KBM-7 (cell line): ENCODE data around the gene CATSPERE.
A peak's percentile ranks its signal among the peaks of the same experiment; 100 is the strongest.
"Not testable (repeated sequence)": the region's sequence is repeated elsewhere in the genome, so short reads cannot be mapped to it uniquely, and the experiment has no call there.

Experiments
- DNase-seq: peaks from one replicate; pipeline ENCODE4 v3.0.0-alpha.2; 2015
- in situ Hi-C: fragments of 300-500 bp; cut with MboI; formaldehyde crosslinking; loops from 2 replicates; pipeline ENCODE4 v1.14.3; 2020; ENCODE audit warnings: low sequenced_read_pairs, low pct_unique_long_range_greater_than_20kb, mixed read lengths

The CATSPERE gene

GRCh38 chr1:244445320-244446181, 15.5 kb upstream of the CATSPERE start:
- DNase-seq, result no peak
- in situ Hi-C loops, result no loop called here

- no peak for DNase-seq
- in situ Hi-C loops, result no loop called here
These were observed 14.0 kb upstream of the CATSPERE start for GRCh38 chr1:244447024-244447423.

DNA sequence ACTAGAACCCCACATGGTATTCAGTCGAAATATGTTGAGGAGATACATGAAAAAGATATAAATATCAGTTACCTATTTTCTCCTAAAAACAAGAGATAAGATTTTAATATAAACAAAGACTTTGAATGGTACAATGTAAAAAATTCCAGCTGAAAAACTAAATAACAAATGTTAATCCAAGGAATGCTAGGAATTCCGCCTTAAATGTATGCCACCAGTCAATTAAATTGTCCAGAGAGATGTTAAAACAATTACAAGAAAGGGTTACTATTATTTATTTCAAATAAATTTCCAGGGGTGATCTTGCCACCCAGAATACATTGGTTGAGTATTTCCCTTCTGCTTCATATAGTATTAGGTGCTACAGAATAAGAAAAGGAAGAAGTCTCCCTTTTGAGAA, 13.5 kb upstream of the CATSPERE start:
- no peak for DNase-seq
- in situ Hi-C loops, result no loop called here

- in situ Hi-C loops, result no loop called here
- DNase-seq, result no peak
These were observed 12.6 kb upstream of the CATSPERE start for GRCh38 chr1:244448279-244449036.

DNA sequence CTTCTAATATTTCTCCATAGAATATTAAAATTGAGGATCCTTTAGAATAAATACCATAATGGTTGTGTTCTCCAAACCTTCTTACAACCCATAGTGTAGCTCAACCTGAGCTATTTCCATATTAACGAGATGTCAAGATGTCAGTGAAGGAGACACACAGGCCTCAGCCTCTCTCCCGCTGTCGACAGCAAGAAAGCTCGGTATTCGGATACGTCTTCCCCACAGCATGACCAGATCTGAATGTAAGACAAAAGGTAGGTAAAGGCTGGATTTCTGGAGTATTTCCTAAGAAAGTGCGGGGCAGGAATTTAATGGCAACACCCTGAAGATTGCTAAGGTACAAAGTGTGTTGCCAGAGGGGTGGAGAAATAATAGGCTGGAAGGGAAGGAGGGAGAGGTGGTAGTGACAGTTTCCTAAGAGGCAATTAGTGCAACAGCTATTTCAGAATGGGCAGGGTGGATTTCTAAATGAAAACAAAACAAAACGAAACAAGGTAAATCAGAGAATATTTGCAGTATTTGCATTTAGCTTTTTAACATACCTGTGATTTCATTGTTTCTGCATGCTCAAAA, 11.1 kb upstream of the CATSPERE start:
- in situ Hi-C loops, result no loop called here
- no peak for DNase-seq

GRCh38 chr1:244450597-244451538, 10.2 kb upstream of the CATSPERE start:
- in situ Hi-C loops, result no loop called here

GRCh38 chr1:244451539-244451950, 9.5 kb upstream of the CATSPERE start, which contains the start of gene ADSS2:
Gene ADSS2 (minus strand): TSS chr1:244451909. CDS start chr1:244451817, 92 bp downstream.
- in situ Hi-C loops, result no loop called here
- no peak for DNase-seq

More at GRCh38 chr1:244450597-244451538, 10.2 kb upstream of the CATSPERE start:
- DNase-seq, result peak; percentile 63

- in situ Hi-C loops, result no loop called here
- peak; percentile 100 for DNase-seq
These were observed 8.9 kb upstream of the CATSPERE start for GRCh38 chr1:244451951-244452795.

DNA sequence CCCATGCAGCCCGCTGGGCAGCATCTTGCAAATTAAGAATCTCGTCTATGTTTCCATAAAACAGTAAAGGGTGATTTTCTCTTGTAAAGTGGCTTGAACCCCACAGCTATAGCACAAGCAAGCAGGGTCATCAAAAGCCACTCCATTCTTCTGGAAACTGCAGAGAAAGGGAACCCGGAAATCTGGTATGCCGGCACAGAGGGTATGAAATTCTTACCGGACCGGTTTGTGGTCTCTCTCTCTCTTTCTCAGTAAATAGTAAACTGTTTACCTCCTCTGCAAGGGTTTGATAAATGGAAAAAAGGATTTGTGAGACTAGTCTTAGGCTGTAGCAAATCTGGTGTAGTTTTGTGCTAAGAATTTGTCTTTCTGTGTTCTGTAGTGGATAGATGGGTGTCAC, 6.7 kb upstream of the CATSPERE start:
- DNase-seq, result no peak
- in situ Hi-C loops, result no loop called here

- DNase-seq, result no peak
- in situ Hi-C loops, result no loop called here
These were observed 4.5 kb upstream of the CATSPERE start for GRCh38 chr1:244456586-244456985.

GRCh38 chr1:244458781-244459180, 2.3 kb upstream of the CATSPERE start:
- in situ Hi-C loops, result no loop called here
- no peak for DNase-seq

DNA sequence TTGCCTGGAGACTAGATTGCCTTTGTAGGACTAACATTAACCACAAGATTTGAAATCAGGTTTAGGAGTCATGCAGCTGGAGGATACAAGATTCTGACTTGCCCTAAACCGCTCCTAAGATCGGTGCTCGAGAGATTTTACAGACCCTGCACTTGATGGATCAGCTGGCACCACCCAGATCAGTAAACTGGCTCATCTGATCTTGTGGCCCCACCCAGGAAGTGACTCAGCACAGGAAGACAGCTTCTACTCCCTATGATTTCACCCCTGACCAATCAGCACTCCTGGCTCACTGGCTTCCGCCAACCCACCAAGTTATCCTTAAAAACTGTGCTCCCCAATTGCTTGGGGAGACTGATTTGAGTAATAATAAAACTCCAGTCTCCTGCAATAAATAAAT, 876 bp upstream of the CATSPERE start:
- in situ Hi-C loops, result no loop called here
- DNase-seq, result no peak

DNA sequence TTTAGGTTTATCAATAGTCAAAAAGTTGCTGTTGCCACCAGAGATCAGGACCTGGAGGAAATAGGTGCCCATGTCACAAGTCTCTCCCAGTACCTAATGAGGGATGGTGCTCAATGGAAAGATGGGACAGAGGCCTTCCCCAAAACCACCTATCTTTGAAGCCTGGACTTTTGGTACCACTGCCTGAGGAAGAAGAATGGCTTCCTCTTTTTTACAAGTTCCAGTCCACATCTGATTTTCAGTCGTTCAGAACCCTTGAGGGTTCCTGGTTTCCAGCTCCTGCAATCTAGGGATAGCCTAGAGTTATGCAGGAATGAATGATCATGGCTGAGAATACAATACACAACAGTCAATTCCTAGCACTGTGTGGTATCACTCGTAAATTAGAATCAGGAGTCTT, 5.7 kb downstream of the CATSPERE start:
- no peak for DNase-seq
- in situ Hi-C loops, result no loop called here

- DNase-seq, result no peak
- in situ Hi-C loops, result no loop called here
These were observed 12.1 kb downstream of the CATSPERE start for GRCh38 chr1:244473059-244473605.

- in situ Hi-C loops, result not testable (repeated sequence)
These were observed 23.9 kb downstream of the CATSPERE start for GRCh38 chr1:244484971-244485370.

DNA sequence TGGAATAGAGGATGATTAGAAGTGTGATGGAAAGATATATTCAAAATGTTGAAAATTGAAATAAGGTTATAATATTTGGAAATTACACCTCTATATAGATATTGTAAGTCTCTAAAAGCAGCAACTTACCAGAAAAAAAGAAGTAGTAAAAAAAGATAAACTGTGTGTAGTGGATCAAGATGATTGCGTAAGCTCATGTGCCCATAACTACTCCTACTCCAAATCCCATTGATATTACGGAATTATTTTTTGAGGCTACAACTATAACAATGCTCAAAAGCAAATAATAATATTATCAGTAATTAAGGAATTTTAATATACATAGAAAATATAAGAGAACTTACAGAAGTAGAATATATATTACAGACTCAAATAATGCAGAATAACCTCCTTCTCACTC, 33.6 kb downstream of the CATSPERE start:
- no peak for DNase-seq
- in situ Hi-C loops, result no loop called here

More at GRCh38 chr1:244484971-244485370, 23.9 kb downstream of the CATSPERE start:
- DNase-seq, result not testable (repeated sequence)

DNA sequence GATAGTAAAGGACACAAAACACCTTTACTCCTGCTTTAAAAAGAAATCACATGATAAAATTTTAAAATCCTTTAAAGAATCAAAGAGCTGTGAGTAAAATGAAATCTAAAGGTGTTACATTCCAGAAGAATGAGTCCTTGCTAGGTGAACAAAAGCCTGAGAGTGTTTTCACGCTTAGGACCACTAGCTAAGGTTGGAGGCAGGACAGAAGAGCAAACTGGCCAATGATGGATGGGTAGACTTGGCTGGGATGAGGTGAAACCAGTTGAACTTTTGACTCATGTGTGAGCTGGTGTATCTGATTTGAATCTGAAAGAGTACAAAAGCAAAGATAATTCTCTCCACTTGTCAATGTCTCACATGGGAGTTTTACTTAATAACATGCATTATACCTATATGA, 35.1 kb downstream of the CATSPERE start:
- no peak for DNase-seq
- in situ Hi-C loops, result no loop called here

- DNase-seq, result no peak
- in situ Hi-C loops, result no loop called here
These were observed 36.7 kb downstream of the CATSPERE start for GRCh38 chr1:244497805-244498204.
